Renal pelvis (tissue), 4 donors: ENCODE results near the gene GATA5. TPM values are rescaled to one million over a fixed set of nuclear protein-coding genes. Genes with fewer than 3 reads are reported as not detected.

Source experiments
- DNase-seq: peaks from one replicate; pipeline ENCODE4 v3.0.0-alpha.2; 2013
- polyA plus RNA-seq, 3 donors: library from polyadenylated mRNA; unstranded; fragments of 120-200 nt; gene quantifications; one replicate each; pipeline ENCODE4 v1.2.1, GENCODE V29; 2013; ENCODE audit not compliant: insufficient read length in 3 of 3

The GATA5 gene
- polyA plus RNA-seq, 3 donors, result 7.5 to 11.0 (median 8.2) TPM

- DNase-seq, result no peak
These were observed 13.6 kb upstream of the GATA5 start for GRCh38 chr20:62489186-62489931.

DNA sequence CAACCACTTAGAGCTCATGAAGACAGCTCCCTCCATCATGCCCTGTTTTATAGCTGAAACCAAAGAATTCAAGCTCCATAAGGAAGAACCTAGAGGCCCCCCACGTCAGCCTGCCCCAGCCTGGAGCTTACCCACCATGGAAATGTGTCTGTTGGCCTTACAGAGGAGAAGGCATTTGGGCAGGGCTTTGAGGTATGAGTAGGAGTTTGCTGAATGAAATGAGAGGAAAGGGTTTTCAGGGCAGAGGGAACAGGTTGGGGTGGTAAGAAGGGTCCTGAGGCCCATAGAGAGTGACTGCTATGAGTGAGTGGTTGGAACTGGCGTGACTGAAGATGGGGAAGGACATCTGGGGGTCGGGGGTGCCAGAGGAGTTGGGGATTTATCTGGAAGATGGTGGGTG lies 12.7 kb upstream of the GATA5 start:
- DNase-seq, result no peak

DNA sequence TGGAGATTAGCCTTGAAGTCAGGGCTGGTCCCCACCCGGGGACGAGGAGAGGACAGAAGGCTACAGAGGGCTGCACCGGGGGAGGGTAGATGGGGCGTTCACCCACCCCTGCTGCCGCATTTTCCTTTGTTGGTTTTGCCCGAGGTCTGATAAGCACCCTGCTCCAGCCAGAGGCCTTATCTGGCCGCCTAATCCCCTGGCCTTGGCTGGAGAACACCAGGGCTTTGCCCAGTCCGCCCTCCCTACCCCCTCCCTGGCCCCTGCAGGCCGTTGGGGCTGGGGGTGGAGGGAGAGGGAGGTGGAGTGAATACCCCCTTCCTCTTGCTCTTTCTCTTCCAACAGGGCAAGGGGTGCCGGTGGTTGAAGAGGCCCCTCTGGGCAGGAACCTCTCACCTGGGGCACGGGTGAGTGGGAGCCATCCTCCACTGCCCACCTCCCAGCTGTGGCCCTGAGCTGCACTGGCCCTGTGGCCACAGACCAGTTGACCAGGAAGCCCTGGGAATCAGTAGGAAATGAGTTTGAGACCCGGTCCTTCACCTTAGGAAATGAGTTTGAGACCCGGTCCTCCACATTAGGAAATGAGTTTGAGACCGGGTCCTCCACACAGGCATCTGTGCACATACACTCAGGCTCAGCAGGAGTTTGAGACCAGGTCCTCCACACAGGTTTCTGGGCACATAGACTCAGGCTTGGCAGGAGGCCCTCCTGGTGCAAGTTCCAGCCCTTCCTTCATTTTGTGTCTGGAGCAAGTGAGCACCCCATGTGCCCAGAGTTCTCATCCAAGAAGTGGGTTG lies 12.0 kb upstream of the GATA5 start:
- DNase-seq, result no peak

DNA sequence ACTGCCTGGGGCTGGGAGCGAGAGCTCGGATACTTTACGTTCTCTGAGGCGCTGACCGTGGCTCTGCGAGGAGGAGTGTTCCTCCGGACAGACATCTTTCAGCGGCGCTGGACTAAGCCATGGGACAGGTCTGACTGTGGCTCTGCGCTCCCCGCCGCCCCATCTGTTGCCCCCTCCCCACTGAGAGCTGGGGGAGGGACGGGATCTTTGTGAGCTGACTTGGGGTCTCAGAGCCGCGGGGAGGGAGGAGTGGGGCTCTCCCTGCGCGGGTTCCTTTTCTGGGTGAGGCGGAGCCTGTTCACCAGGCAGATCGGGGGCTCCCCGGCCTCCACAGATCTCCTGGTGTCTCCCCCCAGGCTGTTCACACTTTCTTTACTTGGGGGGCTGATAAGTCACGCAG lies 11.3 kb upstream of the GATA5 start:
- no peak for DNase-seq

DNA sequence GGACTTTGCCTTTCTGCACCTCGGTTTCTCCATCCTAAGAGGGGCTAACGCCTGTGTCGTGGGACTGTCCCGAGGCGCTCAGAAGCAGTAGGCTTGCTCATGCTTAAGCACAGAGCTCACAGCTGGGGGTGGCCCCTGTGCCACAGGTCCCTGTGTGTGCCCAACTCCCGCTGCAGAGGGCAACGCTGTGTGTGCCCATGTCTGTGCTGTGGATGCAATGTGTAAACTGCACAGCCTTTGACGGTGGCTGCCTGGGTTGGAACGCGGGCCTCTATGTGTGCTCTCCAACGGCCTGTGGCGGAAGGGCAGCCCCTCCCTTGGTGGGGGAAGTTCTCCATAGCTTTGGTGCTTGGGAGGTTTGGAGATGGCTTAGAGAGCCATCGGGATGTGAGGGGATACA lies 10.7 kb upstream of the GATA5 start:
- DNase-seq, result no peak

DNA sequence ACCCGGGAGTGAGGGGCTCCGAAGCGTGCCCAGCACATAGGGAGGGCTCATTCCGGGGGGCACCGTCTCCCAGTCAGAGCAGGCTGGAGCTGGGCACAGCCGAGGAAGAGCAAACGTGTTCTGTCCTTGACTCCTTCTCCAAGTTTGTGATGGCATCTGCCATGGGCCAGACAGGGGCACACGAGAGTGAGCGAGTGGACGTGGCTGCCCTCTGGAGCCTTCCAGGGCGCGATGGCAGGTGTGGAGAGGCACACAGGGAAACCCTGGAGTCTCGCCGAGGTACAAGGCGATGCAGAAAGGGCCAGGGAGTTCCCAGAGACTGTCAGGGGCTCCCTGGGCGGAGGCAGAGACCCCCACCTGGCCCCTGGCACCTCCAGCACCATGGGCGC lies 9.9 kb upstream of the GATA5 start:
- DNase-seq, result no peak

GRCh38 chr20:62485062-62485700 lies 9.4 kb upstream of the GATA5 start:
- peak; percentile 83 for DNase-seq

DNA sequence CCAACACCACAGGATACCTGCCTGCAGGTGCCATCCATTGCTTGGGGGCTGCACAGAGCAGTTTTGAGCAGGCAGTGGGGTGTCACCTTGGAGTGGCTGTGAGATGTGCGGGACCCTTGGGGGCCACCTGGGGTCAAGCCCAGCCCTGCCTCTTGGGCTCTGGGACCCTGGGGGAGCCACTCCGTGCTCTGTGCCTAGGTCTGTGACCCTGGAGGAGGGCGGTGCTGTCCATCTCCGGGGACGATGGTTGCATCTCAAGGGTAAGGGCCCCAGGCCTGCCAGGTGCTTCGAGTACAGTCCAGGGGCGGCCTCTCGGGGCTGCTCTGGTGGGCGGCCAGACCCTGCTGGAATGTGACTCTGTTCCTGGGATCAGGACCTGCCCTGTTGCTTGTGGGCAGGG lies 8.7 kb upstream of the GATA5 start:
- DNase-seq, result no peak

GRCh38 chr20:62483613-62484458 lies 8.0 kb upstream of the GATA5 start:
- no peak for DNase-seq

- no peak for DNase-seq
These were observed 7.2 kb upstream of the GATA5 start for GRCh38 chr20:62482974-62483373.

- DNase-seq, result no peak
These were observed 6.5 kb upstream of the GATA5 start for GRCh38 chr20:62482146-62482809.

- no peak for DNase-seq
These were observed 5.8 kb upstream of the GATA5 start for GRCh38 chr20:62481425-62482145.

- DNase-seq, result no peak
These were observed 4.5 kb upstream of the GATA5 start for GRCh38 chr20:62480318-62480717.

DNA sequence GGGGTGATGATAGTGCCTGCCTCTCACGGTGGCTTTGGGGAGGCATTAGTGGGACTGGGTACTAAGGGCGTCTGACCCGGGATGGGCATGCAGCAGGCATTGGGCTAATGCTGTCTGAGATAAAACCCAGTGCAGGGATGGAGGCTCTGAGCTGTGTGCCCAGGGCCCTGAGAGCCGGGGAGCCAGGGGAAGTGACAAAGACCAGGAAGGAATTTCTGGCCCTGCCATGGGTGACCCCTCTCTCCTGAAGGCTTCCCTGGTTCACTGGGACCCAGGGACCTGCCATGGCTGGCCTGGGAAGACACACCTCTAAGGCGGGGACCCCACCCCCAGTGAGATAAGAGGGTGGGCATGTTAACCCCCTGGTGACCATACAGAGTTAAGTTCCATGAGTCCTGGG lies 3.9 kb upstream of the GATA5 start:
- no peak for DNase-seq

DNA sequence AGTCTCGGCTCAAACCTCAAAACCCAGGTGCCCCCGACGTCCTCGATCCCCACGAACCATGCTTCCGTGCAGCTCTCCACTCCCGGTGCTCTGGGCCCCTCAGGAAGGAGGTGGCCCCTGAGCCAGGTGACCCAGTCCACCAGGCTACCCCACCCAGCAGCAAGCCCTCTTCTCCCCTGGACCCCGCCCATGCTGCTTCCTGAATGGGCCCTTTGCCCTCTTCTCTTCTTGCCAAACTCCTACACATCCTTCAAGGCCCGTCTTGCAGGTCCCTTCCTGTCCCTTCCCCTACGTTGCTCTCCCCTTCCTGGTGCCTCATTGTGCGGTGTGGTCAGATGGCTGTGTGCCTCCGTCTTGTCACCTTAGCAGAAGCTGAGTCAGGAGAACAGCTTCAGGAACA lies 3.4 kb upstream of the GATA5 start:
- no peak for DNase-seq

DNA sequence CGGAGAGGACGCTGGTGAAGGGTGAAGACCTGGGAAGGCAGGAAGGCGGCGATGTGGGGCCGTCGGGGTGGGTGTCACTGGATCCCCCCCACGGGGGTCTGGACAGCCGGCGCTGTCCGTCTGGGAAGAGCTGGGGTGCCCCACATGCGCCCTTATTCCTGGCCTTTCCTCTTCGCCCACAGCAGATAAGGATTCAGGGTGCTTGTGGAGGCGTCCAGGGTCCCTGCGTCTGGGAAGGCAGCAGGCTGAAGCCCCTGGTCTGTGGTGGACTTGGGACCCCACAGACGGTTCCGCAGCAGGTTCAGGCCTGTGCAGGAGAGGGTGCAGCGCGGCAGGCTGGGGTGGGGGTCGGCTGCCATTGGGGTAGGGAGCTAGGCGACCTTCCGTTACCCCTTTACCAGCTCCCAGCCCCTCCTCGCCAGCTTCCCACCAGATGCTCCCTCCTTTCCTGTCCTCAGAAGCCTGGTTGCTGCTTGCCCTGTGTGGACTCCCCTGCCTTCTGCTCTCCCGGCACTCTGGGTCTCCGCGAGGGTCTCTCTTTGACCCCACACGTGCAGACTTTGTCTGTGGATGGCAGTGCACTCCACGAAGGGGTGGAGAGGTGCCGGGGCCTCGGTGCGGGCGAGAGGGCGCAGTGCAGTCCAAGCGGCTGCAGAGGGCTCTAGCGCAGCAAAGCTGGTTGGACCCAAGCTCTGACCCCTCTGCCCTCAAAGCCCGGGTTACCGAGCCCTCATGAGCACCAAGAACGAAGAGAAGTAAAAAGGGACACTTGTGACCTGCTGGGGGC lies 2.1 kb upstream of the GATA5 start:
- no peak for DNase-seq

- no peak for DNase-seq
These were observed 452 bp upstream of the GATA5 start for GRCh38 chr20:62476056-62476838.

- DNase-seq, result no peak
These were observed 596 bp downstream of the GATA5 start for GRCh38 chr20:62475027-62475771.
